ENCODE results near the gene MYO15B. TPM values are rescaled to one million over a fixed set of nuclear protein-coding genes. Genes with fewer than 3 reads are reported as not detected.

The MYO15B gene
- total RNA-seq, 1 experiment from 2014 or later = 26.5 TPM

GRCh38 chr17:75572713-75573539 lies 14.7 kb upstream of the MYO15B start:
- Histone ChIP-seq H3K27ac (ENCODE audit: low read length) (no peak overlapping the region), H3K9me3 (ENCODE audit: control insufficient read depth, insufficient read depth, low read depth, low read length) (no peaks in the 10 kb centered on the region), H3K4me1 (ENCODE audit: control insufficient read depth, insufficient read depth, low read length) (no peaks in the 10 kb centered on the region), H3K27me3 (ENCODE audit: control insufficient read depth, insufficient read depth, low read length) (no peaks in the 10 kb centered on the region), H3K4me3 (ENCODE audit: low read depth in 2 of 2, low read length in 2 of 2) (no peak overlapping the region), H3K36me3 (ENCODE audit: control insufficient read depth, insufficient read depth, low read length) (no peaks in the 10 kb centered on the region)
- POLR2A ChIA-PET = no interaction called here
- no peak for DNase-seq (ENCODE audit: low read depth, low spot score)
- intact Hi-C loops (cut with micrococcal nuclease; ENCODE audit: unreplicated experiment) = no loop called here
- TF ChIP-seq POLR2AphosphoS5 (IDR thresholded peaks at IDR 0.05; ENCODE audit: low read depth, low read length) = no peak
- CTCF ChIA-PET = interaction anchor here (0.7 kb wide), 1 partner anchor 27 kb away, joined by 3 read pairs; no protein-coding TSS in a partner anchor
- no TSS peak for BruUV-seq (replicated peaks)
- in situ Hi-C loops (cut with HindIII; ENCODE audit: low pct_unique_long_range_greater_than_20kb, low sequenced_read_pairs) = no loop called here
- ATAC-seq = no peak

GRCh38 chr17:75573540-75573957 lies 14.1 kb upstream of the MYO15B start:
- in situ Hi-C loops (cut with HindIII; ENCODE audit: low pct_unique_long_range_greater_than_20kb, low sequenced_read_pairs) (no loop called here), intact Hi-C loops (cut with micrococcal nuclease; ENCODE audit: unreplicated experiment) (no loop called here)
- H3K36me3 ChIP-seq (ENCODE audit: control insufficient read depth, insufficient read depth, low read length) = no peaks in the 10 kb centered on the region
- DNase-seq (ENCODE audit: low read depth, low spot score) = no peak
- BruUV-seq (replicated peaks) = no TSS peak
- no peak for TF ChIP-seq POLR2AphosphoS5 (IDR thresholded peaks at IDR 0.05; ENCODE audit: low read depth, low read length)
- TF ChIP-seq REST (IDR thresholded peaks at IDR 0.05; ENCODE audit: insufficient read depth in 1 of 2, low read depth in 2 of 2, low read length in 1 of 2) = no peak
- TF ChIP-seq SIN3A (IDR thresholded peaks at IDR 0.05; ENCODE audit: borderline replicate concordance, insufficient read depth, low read depth, low read length) = no peak
- TF ChIP-seq CTCF (IDR thresholded peaks at IDR 0.05) = no peak
- H3K4me3 ChIP-seq (ENCODE audit: low read depth in 2 of 2, low read length in 2 of 2) = no peak overlapping the region
- H3K4me1 ChIP-seq (ENCODE audit: control insufficient read depth, insufficient read depth, low read length) = no peaks in the 10 kb centered on the region
- no peaks in the 10 kb centered on the region for H3K9me3 ChIP-seq (ENCODE audit: control insufficient read depth, insufficient read depth, low read depth, low read length)
- H3K27me3 ChIP-seq (ENCODE audit: control insufficient read depth, insufficient read depth, low read length) = no peaks in the 10 kb centered on the region
- no peak for ATAC-seq
- H3K27ac ChIP-seq (ENCODE audit: low read length) = no peak overlapping the region
- ChIA-PET POLR2A (no interaction called here), CTCF (no interaction called here)

- H3K4me3 ChIP-seq (ENCODE audit: low read depth in 2 of 2, low read length in 2 of 2) = no peak overlapping the region
- H3K4me1 ChIP-seq (ENCODE audit: control insufficient read depth, insufficient read depth, low read length) = no peaks in the 10 kb centered on the region
- ChIA-PET CTCF (no interaction called here), POLR2A (no interaction called here)
- no peaks in the 10 kb centered on the region for H3K27me3 ChIP-seq (ENCODE audit: control insufficient read depth, insufficient read depth, low read length)
- no peak overlapping the region for H3K27ac ChIP-seq (ENCODE audit: low read length)
- no peak for TF ChIP-seq POLR2AphosphoS5 (IDR thresholded peaks at IDR 0.05; ENCODE audit: low read depth, low read length)
- no peak for TF ChIP-seq TCF7L2 (IDR thresholded peaks at IDR 0.05; ENCODE audit: low read depth, low read length)
- no peak for TF ChIP-seq CTCF (IDR thresholded peaks at IDR 0.05)
- TF ChIP-seq REST (IDR thresholded peaks at IDR 0.05; ENCODE audit: insufficient read depth in 1 of 2, low read depth in 2 of 2, low read length in 1 of 2) = no peak
- no TSS peak for BruUV-seq (replicated peaks)
- ATAC-seq (no peak), DNase-seq (ENCODE audit: low read depth, low spot score) (no peak)
- intact Hi-C loops (cut with micrococcal nuclease; ENCODE audit: unreplicated experiment) = no loop called here
- no peaks in the 10 kb centered on the region for H3K9me3 ChIP-seq (ENCODE audit: control insufficient read depth, insufficient read depth, low read depth, low read length)
- in situ Hi-C loops (cut with HindIII; ENCODE audit: low pct_unique_long_range_greater_than_20kb, low sequenced_read_pairs) = no loop called here
- H3K36me3 ChIP-seq (ENCODE audit: control insufficient read depth, insufficient read depth, low read length) = no peaks in the 10 kb centered on the region
Observed at GRCh38 chr17:75573994-75574393, 13.6 kb upstream of the MYO15B start.

All from Panc1 (cell line).